GM12874 (cell line): ENCODE measurements around the gene UBE3A.

Experiments used
- CTCF ChIP-seq: IDR thresholded peaks from 2 replicates; pipeline ENCODE4 v1.5.1; 2011; ENCODE audit warnings: low read depth, mild to moderate bottlenecking, control low read depth, low read length, moderate library complexity; ENCODE audit not compliant: insufficient read depth

Gene UBE3A

DNA sequence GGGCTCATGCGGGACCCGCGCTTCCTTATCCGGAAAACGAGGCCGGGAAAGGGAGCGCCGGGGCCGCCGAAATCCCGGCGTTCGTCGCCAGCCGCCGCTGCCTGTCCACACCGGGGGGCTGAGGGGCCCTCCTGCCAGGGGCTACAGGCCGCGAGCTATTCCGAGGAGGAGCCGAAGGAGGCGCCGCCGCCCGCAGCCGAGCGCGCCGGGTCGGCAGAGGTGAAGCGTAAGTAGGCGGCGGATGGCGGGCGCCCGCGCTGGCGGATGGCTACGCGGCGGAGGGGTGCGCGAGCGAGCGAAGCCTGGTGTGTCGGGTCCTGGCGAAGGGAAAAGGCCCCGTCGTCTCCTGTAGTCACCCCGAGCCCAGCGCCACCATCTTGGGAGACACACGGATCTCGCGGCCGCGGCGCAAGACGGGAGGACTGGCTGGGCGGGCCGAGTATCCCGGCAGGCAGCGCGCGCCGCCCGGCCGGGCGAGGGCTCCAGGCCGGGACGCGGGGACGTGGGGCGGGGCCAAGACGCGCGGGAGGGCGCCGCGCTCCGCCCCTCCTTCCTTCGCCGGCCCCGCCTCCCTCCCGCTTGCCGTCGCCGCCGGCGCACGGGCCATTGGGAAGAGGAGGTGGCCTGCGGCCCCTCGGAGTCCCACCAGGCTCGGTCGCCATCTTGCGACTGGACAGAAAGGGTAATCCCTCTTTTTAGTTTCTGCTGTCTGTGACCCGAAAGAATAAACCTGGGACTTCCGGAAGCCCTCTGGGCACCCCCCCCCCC is at the start of gene UBE3A:
Gene UBE3A (minus strand): TSS at position 424 of the 768 bp plus-strand sequence. CDS start 29,917 bp downstream, outside the sequence.
- TF ChIP-seq CTCF, result 0 out of 2 replicates have a peak, but pooled peaks have one; percentile 8

- no peak for TF ChIP-seq CTCF
These were observed 48.5 kb upstream of the UBE3A start for GRCh38 chr15:25487226-25487884.

- no peak for TF ChIP-seq CTCF
These were observed 47.2 kb upstream of the UBE3A start for GRCh38 chr15:25486051-25486450.

GRCh38 chr15:25481208-25481859 is 42.5 kb upstream of the UBE3A start:
- no peak for TF ChIP-seq CTCF

DNA sequence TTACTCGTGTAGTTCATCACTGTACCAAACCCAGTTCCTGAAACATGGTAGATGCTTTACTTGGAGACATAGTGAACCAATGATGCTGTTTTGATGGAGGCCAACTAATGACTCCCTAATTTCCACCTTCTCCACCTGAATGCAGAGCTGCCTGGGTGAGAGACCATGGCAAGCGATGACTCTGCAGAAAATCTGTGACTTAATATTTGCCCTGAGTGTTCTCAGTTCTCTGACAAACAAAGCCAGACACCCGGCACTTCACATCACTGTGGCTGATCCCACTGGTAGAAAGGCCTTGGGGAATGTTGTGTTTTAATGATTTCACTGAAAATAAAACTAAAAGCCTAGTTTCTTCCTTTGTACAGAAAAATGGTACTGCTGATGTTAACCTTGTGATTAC is 39.5 kb upstream of the UBE3A start:
- no peak for TF ChIP-seq CTCF

- no peak for TF ChIP-seq CTCF
These were observed 39.0 kb upstream of the UBE3A start for GRCh38 chr15:25477816-25478215.

DNA sequence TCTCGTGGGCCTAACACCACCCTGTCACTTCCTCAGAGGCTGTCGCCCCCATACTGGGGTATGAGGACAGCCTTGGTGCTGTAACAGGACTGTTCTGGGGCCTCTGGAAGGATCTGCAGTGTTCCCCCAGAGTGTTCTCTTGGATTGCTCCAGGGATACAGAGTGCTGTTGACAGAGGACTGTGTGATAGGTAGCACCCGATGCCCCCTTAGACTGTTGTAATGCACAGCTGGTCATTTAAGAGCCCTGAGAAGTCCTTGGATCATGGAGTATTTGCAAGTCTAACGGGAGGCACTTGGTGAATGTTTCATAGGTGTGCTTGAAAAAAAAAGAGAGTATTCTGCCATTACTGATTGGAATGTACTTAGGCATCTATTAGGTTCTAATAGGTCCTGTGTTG is 35.4 kb upstream of the UBE3A start:
- no peak for TF ChIP-seq CTCF
